OCI-LY1 (cell line): ENCODE measurements around the gene CD96.
A peak's percentile ranks its signal among the peaks of the same experiment; 100 is the strongest.

ENCODE experiments used
- H2AFZ ChIP-seq: fragments of 200-600 bp; sonication (generic), shearing (Covaris generic); 2 replicates; pipeline ENCODE4 v1.6.0; 2014; ENCODE audit warnings: antibody characterized with exemption, mild to moderate bottlenecking, low read length
- H3F3A ChIP-seq: fragments of 200-600 bp; sonication (generic), shearing (Covaris generic); 2 replicates; pipeline ENCODE4 v1.6.0; 2014; ENCODE audit warnings: mild to moderate bottlenecking, antibody characterized with exemption, low read length, moderate library complexity; ENCODE audit not compliant: insufficient read depth
- H3K27ac ChIP-seq: fragments of 200-600 bp; sonication (generic); 2 replicates; pipeline ENCODE4 v1.5.1; 2014; ENCODE audit warnings: low read length, mixed run types, mild to moderate bottlenecking, low read depth; ENCODE audit not compliant: poor library complexity, severe bottlenecking
- H3K27me3 ChIP-seq: fragments of 200-600 bp; sonication (generic); 2 replicates; pipeline ENCODE4 v1.6.0; 2014; ENCODE audit warnings: antibody characterized with exemption, mild to moderate bottlenecking, low read length, moderate library complexity; ENCODE audit not compliant: insufficient read depth
- H3K36me3 ChIP-seq: fragments of 200-600 bp; sonication (generic); 2 replicates; pipeline ENCODE4 v1.6.1; 2014; ENCODE audit warnings: mild to moderate bottlenecking, antibody characterized with exemption, low read length, moderate library complexity, mixed read lengths; ENCODE audit not compliant: insufficient read depth
- H3K4me1 ChIP-seq: fragments of 200-600 bp; sonication (generic); 2 replicates; pipeline ENCODE4 v1.5.1; 2014; ENCODE audit warnings: mild to moderate bottlenecking, low read length, moderate library complexity; ENCODE audit not compliant: insufficient read depth, severe bottlenecking
- H3K4me2 ChIP-seq: fragments of 200-600 bp; sonication (generic), shearing (Covaris generic); 2 replicates; pipeline ENCODE4 v1.6.1; 2014; ENCODE audit warnings: low read length
- H3K4me3 ChIP-seq: fragments of 200-600 bp; sonication (generic); 2 replicates; pipeline ENCODE4 v1.5.1; 2014; ENCODE audit warnings: low read length, low read depth, mild to moderate bottlenecking, mixed read lengths; ENCODE audit not compliant: poor library complexity, severe bottlenecking
- H3K79me2 ChIP-seq: fragments of 200-600 bp; shearing (Covaris generic); 2 replicates; pipeline ENCODE4 v1.6.1; 2016; ENCODE audit warnings: mixed run types, low read length, mixed read lengths; ENCODE audit not compliant: insufficient read depth
- H3K9ac ChIP-seq: fragments of 200-600 bp; sonication (generic), shearing (Covaris generic); 2 replicates; pipeline ENCODE4 v1.6.1; 2014; ENCODE audit warnings: mild to moderate bottlenecking, low read length, mixed read lengths
- H3K9me2 ChIP-seq: fragments of 200-600 bp; sonication (generic), shearing (Covaris generic); 2 replicates; pipeline ENCODE4 v1.6.1; 2014; ENCODE audit warnings: low read depth, mild to moderate bottlenecking, low read length, mixed read lengths
- H3K9me3 ChIP-seq: fragments of 200-600 bp; shearing (Covaris generic); 2 replicates; pipeline ENCODE4 v1.6.1; 2014; ENCODE audit warnings: low read length, mixed read lengths
- H4K20me1 ChIP-seq: fragments of 200-600 bp; sonication (generic), shearing (Covaris generic); 2 replicates; pipeline ENCODE4 v1.6.0; 2016; ENCODE audit warnings: mild to moderate bottlenecking, low read length; ENCODE audit not compliant: insufficient read depth
- EZH2 ChIP-seq: fragments of 200-600 bp; sonication (generic), shearing (Covaris generic); IDR thresholded peaks from 2 replicates; pipeline ENCODE4 v1.8.0; 2017; ENCODE audit warnings: borderline replicate concordance, mixed run types, mild to moderate bottlenecking, antibody characterized with exemption, low read length, moderate library complexity, mixed read lengths
- TF ChIP-seq, protein P1 (sequence below): fragments of 200-600 bp; sonication (generic), shearing (Covaris generic); IDR thresholded peaks from 2 replicates; pipeline ENCODE4 v1.5.1; 2017; ENCODE audit warnings: mild to moderate bottlenecking, antibody characterized with exemption, low read length, moderate library complexity, mixed read lengths

CD96 gene

DNA sequence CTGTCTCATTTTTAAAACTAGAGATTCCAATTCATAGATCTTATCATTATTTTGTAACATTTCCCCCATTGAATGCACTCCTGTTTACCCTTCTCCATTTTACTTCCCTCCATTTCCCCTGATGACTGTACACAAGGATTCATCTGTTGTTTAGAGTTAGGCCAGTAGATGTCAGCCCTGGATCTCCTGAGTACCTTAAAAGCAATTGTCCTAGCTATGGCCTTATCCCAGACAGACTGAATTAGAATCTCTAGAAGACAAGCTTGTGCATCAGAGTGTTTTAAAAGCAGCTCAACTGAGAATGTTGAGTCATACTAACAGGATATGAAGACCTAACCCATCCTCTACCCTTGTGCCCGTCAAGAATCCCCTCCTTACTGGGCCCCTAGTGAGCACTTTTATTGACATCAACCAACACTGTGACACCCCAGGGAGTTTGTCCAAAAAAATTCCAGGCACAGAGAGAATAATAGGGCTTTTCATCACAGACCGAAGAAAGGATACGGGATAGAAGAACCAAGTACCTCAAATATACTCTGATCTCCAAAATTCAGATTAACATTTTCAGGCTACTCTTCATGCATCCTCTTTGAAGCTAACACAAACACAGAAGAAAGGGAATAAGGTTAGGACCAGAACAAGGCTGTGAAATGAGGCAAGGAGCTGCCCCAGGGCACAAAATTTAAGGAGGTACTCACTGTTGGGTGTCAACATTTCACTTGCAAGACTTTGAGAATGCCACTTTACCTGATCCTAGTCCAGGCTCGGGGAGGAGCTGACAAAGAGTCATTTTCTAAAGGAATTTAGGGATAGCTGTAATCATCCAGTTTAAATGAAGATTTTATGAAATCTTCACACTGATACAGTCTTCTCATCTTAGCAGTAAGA is 36.0 kb downstream of the CD96 start:
- no peaks in the 10 kb centered on the region for H3K36me3 ChIP-seq
- no peaks in the 10 kb centered on the region for H3K27me3 ChIP-seq
- H3F3A ChIP-seq, result no peaks in the 10 kb centered on the region
- no peaks in the 10 kb centered on the region for H3K9me2 ChIP-seq
- TF ChIP-seq, protein P1, sequence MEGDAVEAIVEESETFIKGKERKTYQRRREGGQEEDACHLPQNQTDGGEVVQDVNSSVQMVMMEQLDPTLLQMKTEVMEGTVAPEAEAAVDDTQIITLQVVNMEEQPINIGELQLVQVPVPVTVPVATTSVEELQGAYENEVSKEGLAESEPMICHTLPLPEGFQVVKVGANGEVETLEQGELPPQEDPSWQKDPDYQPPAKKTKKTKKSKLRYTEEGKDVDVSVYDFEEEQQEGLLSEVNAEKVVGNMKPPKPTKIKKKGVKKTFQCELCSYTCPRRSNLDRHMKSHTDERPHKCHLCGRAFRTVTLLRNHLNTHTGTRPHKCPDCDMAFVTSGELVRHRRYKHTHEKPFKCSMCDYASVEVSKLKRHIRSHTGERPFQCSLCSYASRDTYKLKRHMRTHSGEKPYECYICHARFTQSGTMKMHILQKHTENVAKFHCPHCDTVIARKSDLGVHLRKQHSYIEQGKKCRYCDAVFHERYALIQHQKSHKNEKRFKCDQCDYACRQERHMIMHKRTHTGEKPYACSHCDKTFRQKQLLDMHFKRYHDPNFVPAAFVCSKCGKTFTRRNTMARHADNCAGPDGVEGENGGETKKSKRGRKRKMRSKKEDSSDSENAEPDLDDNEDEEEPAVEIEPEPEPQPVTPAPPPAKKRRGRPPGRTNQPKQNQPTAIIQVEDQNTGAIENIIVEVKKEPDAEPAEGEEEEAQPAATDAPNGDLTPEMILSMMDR, result peak; percentile 50; the same call in 1 of the 2 replicates
- no peak for TF ChIP-seq EZH2
- no peaks in the 10 kb centered on the region for H3K9me3 ChIP-seq
- H3K79me2 ChIP-seq, result no peaks in the 10 kb centered on the region
- peaks cover 10% of the 10 kb centered on the region for H3K4me1 ChIP-seq
- no peaks in the 10 kb centered on the region for H4K20me1 ChIP-seq
- no peak overlapping the region for H2AFZ ChIP-seq
- H3K27ac ChIP-seq, result no peak overlapping the region
- H3K4me2 ChIP-seq, result no peak overlapping the region
- no peak overlapping the region for H3K4me3 ChIP-seq
- H3K9ac ChIP-seq, result no peak overlapping the region

DNA sequence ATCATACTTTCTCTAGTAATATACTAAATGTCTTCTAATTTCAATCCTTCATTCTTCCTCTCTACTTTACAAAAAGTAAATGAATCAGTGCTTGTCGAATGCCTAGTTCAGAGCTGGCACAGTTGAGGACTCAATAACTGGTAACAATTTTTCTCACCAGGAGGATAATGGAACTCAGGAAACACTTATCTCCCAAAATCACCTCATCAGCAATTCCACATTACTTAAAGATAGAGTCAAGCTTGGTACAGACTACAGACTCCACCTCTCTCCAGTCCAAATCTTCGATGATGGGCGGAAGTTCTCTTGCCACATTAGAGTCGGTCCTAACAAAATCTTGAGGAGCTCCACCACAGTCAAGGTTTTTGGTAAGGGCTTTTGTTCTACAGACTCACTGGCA is 36.9 kb downstream of the CD96 start:
- no peaks in the 10 kb centered on the region for H3K79me2 ChIP-seq
- no peak overlapping the region for H3K4me2 ChIP-seq
- H3K9ac ChIP-seq, result no peak overlapping the region
- no peak overlapping the region for H3K4me3 ChIP-seq
- TF ChIP-seq EZH2, result no peak
- TF ChIP-seq, protein P1, result no peak
- H3K36me3 ChIP-seq, result no peaks in the 10 kb centered on the region
- H3K27ac ChIP-seq, result no peak overlapping the region
- peaks cover 10% of the 10 kb centered on the region for H3K4me1 ChIP-seq
- H3K9me2 ChIP-seq, result no peaks in the 10 kb centered on the region
- H2AFZ ChIP-seq, result no peak overlapping the region
- H4K20me1 ChIP-seq, result no peaks in the 10 kb centered on the region
- H3F3A ChIP-seq, result no peaks in the 10 kb centered on the region
- no peaks in the 10 kb centered on the region for H3K9me3 ChIP-seq
- H3K27me3 ChIP-seq, result no peaks in the 10 kb centered on the region

DNA sequence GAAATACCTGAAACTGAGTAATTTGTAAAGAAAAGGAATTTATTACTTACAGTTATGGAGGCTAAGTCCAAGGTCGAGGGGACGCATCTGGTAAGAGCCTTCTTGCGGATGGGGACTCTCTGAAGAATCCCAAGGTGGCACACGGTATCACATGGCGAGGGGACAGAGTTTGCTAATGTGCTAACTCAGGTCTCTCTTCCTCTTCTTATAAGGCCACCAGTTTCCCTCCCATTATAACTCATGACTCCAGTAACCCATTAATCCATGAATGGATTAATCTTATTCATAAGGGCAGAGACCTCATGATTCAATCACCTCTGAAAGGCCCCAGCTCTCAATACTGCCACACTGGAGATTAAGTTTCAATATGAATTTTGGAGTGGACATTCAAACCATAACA is 37.5 kb downstream of the CD96 start:
- no peaks in the 10 kb centered on the region for H3K9me2 ChIP-seq
- H3F3A ChIP-seq, result no peaks in the 10 kb centered on the region
- H4K20me1 ChIP-seq, result no peaks in the 10 kb centered on the region
- TF ChIP-seq, protein P1, result no peak
- no peak for TF ChIP-seq EZH2
- no peaks in the 10 kb centered on the region for H3K36me3 ChIP-seq
- H3K9me3 ChIP-seq, result no peaks in the 10 kb centered on the region
- no peak overlapping the region for H2AFZ ChIP-seq
- no peak overlapping the region for H3K27ac ChIP-seq
- no peak overlapping the region for H3K4me2 ChIP-seq
- H3K9ac ChIP-seq, result no peak overlapping the region
- H3K4me3 ChIP-seq, result no peak overlapping the region
- no peaks in the 10 kb centered on the region for H3K27me3 ChIP-seq
- peaks cover 10% of the 10 kb centered on the region for H3K4me1 ChIP-seq
- no peaks in the 10 kb centered on the region for H3K79me2 ChIP-seq
